ENCODE results near the gene ITGAL.

Gene ITGAL

GRCh38 chr16:30437511-30438046 is 35.0 kb upstream of the ITGAL start:
- TF ChIP-seq, protein P1, sequence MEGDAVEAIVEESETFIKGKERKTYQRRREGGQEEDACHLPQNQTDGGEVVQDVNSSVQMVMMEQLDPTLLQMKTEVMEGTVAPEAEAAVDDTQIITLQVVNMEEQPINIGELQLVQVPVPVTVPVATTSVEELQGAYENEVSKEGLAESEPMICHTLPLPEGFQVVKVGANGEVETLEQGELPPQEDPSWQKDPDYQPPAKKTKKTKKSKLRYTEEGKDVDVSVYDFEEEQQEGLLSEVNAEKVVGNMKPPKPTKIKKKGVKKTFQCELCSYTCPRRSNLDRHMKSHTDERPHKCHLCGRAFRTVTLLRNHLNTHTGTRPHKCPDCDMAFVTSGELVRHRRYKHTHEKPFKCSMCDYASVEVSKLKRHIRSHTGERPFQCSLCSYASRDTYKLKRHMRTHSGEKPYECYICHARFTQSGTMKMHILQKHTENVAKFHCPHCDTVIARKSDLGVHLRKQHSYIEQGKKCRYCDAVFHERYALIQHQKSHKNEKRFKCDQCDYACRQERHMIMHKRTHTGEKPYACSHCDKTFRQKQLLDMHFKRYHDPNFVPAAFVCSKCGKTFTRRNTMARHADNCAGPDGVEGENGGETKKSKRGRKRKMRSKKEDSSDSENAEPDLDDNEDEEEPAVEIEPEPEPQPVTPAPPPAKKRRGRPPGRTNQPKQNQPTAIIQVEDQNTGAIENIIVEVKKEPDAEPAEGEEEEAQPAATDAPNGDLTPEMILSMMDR (IDR thresholded peaks at IDR 0.05; ENCODE audit: insufficient read depth, low read depth, low read length, missing control alignments), result no peak
- no peak overlapping the region for H3K4me3 ChIP-seq (ENCODE audit: low read length)
- no peak for DNase-seq (ENCODE audit: low read depth)

DNA sequence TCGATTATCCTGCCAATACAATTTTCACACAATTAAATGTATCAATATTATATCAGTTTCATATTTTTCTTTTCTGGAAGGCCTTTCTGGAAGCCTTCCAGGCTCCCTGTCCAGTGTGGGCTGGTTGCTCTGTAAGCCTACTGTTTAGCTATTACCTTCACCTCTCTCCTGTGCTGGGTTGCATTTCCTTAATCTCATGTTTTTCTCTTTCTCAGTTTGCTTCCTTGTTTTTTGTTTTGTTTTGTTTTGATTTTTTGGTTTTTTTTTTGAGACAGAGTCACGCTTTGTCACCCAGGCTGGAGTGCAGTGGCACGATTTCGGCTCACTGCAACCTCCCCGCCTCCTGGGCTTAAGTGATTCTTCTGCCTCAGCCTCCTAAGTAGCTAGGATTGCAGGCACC is 33.7 kb upstream of the ITGAL start:
- H3K4me3 ChIP-seq (ENCODE audit: low read length), result no peak overlapping the region
- TF ChIP-seq, protein P1 (IDR thresholded peaks at IDR 0.05; ENCODE audit: insufficient read depth, low read depth, low read length, missing control alignments), result no peak
- DNase-seq (ENCODE audit: low read depth), result no peak

GRCh38 chr16:30439720-30440348 is 32.7 kb upstream of the ITGAL start:
- no peak overlapping the region for H3K4me3 ChIP-seq (ENCODE audit: low read length)
- no peak for DNase-seq (ENCODE audit: low read depth)
- TF ChIP-seq, protein P1 (IDR thresholded peaks at IDR 0.05; ENCODE audit: insufficient read depth, low read depth, low read length, missing control alignments), result no peak

GRCh38 chr16:30443631-30444030 is 28.9 kb upstream of the ITGAL start:
- H3K4me3 ChIP-seq (ENCODE audit: low read length), result no peak overlapping the region
- DNase-seq (ENCODE audit: low read depth), result no peak
- TF ChIP-seq, protein P1 (IDR thresholded peaks at IDR 0.05; ENCODE audit: insufficient read depth, low read depth, low read length, missing control alignments), result no peak

DNA sequence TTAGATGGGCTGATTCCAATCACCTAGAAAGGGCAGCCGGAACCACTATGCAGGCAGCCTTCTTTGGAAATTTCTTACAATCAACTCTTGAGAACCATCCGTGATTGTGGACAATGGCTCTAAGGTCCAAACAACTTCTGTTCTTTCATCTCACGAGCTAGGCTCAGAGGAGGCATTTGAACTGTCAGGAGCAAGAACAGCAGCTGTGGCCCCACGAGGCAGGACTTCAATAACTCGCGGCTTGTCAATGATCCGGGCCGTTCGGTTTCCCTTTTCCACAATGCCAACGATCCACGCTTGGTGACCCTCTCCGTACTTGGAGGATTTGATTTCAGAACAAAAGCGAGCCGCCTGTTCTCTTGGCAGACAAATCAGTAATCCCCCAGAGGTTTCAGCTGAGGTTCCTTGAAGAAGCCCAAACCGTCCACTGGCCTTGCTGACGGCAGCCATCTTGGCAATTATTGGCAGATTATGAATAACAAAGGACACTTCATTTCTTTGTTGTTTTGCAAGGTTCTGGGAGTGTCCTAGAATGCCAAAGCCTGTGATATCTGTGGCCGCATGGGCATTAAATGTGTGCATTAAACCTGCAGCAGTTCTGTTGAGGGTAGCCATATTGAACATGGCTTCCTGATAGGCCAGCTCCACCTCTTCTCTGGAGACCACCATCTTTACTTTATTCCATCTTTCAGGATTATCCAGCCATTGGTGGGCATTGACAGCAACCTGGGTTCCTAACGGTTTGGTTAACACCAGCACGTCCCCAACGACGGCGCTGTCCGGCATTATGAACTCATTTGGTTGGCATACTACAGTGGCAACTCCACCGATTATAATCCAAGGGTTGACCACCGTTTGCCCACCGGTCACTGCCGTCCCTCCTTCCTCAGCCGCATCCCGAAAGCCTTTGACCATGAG is 28.1 kb upstream of the ITGAL start:
- peak overlapping the region; percentile 88 for H3K4me3 ChIP-seq (ENCODE audit: low read length)
- DNase-seq (ENCODE audit: low read depth), result no peak

GRCh38 chr16:30445149-30445407 is 27.5 kb upstream of the ITGAL start:
- TF ChIP-seq, protein P1 (IDR thresholded peaks at IDR 0.05; ENCODE audit: insufficient read depth, low read depth, low read length, missing control alignments), result no peak
- H3K4me3 ChIP-seq (ENCODE audit: low read length), result peak overlapping the region; percentile 88
- no peak for DNase-seq (ENCODE audit: low read depth)

More for the DNA sequence above, 28.1 kb upstream of the ITGAL start:
- TF ChIP-seq, protein P1 (IDR thresholded peaks at IDR 0.05; ENCODE audit: insufficient read depth, low read depth, low read length, missing control alignments), result no peak

Data from epithelial cell of esophagus (primary cell).